Dermis blood vessel endothelial cell (primary cell): ENCODE data around the gene DMD. TPM values are rescaled to one million over a fixed set of nuclear protein-coding genes. Genes with fewer than 3 reads are reported as not detected.

Source experiments
- DNase-seq: peaks from one replicate; pipeline ENCODE4 v3.0.0; 2010
- total RNA-seq: library from RNA; depleted of rRNA; stranded (reverse); fragments of >200 nt; gene quantifications from 2 replicates; pipeline ENCODE4 v1.2.3, GENCODE V29; 2014

DMD gene
- total RNA-seq, 1 donor from 2014 or later, result 2.4 TPM

DNA sequence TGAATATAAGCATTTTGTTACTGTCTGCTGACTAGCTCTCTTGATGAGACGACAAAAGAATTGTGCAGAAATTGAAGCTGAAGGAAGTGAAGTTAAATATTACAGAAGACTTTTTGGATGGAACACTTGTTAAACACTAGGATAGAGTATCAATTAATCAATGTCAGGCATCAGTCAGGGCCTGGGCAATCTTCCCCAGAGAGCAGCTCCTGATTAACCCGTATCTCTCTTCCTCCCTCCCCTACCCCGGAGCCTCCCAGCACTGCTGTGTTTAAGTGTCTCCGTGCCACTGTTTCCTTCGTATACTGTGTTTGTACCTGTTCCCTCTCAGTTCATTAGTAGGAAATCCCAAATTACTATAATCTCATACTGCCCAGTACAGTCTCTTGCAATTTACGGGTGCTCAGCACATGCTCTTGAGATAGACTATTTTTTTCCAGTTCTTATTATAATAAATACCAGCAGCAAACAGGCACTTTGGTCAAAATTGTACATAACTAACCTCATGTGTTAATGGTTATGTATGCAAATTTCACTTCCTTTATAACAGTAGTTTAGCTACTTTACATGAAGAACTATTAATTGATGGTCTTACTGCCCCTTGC is 1373.8 kb downstream of the DMD start:
- DNase-seq, result no peak

DNA sequence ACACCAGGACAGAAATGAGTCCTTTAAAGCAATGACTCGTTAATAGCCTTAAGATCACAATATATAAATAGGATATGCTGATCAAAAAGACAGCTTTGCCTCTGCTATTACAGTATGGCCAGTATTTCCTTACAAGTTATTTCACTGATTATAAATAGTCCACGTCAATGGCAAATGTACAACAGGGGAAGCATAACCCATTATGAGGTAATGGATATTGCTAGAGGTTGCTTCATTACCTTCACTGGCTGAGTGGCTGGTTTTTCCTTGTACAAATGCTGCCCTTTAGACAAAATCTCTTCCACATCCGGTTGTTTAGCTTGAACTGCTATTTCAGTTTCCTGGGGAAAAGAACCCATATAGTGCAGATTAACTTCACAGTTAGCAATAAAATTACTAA is 1374.9 kb downstream of the DMD start:
- no peak for DNase-seq

DNA sequence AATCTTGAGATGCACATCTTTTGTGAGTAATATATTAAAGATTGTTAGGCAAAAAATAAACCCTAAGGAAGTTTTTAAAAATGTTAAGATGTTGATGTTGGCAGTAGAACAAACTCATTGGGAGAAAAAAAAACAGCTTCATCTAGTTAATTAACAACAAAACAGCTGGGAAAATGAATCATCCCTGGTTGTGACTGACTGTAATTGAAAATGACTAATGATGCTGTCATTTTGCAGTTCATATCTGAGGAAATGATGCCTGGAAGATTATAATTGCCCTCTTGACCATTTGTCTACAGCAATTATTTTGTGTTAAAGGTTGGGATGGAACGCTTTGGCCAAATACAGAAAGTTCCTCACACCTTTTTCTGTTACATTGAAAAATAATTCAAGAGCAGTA is 1379.1 kb downstream of the DMD start:
- no peak for DNase-seq

DNA sequence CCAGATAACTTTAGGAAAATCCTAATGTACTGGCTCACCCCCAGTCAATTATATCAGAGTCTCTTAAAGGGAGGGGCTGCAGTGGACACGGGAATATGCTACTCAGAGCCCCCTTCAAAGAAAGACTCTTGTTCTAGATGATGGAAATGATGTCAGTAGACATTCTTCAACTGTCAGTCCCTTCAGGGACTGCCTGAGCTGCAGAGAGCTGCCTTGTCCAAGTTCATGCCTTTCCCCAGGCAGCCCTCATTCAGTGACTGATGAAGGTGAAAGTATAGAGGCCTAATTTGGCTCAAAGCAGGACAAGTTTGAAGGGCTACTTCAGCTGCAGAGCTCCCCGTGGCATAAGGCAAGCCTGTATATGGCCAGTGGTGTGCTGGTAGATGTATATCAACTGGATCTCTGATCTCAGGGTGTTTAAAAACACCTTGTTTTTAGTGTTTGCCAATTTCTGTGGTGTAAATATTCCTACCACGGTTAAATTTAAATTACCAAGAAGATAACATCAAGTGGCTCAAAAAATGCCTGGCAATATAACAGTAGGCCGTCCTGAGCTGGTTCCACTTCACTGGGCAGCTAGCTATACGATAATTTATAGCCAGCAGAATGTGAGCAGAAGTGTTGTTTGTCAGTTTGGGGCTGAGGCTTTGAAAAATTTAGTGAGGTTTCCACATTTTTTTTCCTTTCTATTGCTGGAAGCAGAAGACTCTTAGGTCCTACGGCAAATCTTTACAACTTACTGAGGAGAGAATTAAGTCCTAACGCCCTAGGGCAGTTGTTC is 1390.7 kb downstream of the DMD start:
- no peak for DNase-seq

DNA sequence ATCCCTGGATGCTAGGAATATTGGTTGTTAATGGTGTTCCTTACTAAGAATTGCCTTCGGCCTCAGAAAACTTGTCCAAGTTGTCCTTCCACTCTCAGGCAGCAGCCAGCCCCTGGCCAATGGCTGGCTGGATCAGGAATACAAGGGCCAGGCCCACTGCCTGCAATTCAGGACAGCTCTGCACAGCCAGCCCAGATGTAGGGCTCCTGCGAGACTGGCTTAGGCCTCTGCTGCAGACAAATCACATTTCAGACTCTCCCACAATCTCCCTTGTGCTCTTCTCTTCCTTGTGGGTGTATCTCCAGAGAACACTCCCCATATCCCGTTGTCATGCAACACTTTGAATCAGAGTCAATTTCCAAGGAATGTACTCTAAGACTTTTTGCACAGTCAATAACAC is 1391.9 kb downstream of the DMD start:
- DNase-seq, result no peak

DNA sequence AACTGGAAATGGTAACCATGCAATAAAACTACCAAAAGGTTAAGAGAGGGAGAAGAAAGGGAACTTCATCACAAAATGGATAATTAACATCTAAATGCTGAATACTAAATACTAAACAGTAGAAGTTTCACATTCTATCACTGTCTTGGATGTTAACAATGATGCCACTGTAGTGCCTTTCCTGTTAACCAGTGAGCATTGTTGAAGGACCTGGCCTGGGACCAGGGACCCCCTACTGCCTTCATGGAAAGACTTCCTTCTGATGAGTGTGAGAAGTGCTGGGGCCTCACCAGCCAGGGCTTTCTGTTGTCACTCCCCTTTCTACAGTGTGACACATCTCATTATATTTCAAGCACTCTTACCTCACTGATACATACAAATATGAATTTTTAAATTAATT is 1400.2 kb downstream of the DMD start:
- DNase-seq, result no peak

DNA sequence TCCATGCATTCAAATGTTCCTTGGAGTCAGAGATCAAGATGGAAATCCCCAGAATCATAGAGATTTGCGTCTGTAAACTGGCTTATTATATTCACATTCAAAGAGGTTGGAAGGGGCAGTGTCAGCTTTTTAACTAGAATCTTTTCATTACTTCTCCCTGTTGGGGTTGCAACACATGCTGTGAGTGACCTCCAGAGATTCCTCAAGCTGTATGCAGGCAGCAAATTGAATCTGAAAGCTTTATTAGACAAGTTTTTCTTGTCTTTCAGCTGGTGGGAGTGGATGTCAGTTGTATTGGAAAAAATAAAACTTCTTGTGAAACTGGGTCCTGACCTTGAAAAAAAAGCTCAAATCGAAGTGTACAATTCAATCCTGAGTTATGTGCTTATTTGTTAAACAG is 1403.0 kb downstream of the DMD start:
- no peak for DNase-seq

DNA sequence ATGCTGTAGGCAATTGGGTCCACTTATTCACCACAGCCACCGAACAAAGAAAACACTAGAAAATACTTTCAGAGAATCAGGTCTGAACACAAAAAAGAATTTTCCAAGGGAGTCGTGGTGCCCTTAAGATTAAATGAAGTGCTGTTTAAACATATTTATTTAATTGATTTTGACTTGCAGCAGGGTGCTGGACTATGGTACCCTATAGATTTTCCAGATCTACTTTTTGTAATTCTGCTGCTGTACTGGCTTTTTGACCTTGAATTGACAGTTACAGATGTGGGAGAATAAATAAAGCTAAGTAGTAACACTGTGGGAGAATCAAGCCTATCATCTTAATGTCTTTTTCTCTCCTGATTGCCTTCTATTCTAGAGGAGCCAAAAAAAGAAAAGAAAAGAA is 1404.2 kb downstream of the DMD start:
- no peak for DNase-seq

DNA sequence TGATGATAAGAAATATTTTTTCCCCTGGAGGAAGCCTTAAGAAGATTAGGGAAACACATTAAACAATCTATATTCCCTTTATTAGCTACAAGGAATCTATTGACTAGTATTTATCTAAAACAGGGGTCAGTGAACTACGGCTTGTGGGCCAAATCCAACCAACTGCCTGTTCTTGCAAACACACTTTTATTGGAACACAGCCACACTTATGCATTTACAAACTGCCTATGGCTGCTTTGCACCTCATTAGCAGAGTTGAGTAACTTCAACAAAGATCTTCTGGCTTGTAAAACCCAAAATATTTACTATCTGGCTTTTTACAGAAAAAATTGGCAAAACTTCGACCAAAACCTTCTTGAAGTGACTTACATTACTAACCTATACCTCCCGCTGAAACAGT is 1405.6 kb downstream of the DMD start:
- no peak for DNase-seq

DNA sequence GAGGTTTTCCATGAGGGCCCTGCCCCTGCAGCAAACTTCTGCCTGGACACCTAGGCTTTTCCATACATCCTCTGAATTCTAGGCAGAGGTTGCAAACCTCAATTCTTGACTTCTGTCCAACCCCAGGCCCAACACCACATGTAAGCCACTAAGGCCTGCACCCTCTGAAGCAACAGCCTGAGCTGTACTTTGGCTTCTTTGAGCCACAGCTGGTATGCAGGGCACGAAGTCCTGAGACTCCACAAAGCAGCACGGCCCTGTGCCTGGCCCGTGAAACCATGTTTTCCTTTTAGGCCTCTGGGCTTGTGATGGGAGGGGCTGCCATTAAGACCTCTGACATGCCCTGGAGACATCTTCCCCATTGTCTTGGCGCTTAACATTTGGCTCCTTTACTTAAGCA is 1411.1 kb downstream of the DMD start:
- DNase-seq, result no peak

DNA sequence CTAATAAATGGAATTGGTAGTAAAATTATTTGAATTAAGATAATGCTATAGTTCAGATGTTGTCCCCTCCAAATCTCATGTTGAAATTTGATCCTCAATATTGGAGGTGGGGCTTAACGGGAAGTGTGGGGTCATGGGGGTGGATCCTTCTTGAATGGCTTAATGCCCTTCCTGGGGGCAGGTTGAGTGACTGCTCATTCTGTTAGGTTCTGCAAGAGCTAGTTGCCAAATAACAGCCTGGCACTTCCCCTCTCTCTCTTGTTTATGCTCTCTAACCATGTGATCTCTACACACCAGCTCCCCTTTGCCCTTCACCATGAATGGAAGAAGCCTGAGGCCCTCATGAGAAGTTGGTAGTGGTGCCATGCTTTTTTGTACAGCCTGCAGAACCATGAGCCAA is 1414.7 kb downstream of the DMD start:
- DNase-seq, result no peak

DNA sequence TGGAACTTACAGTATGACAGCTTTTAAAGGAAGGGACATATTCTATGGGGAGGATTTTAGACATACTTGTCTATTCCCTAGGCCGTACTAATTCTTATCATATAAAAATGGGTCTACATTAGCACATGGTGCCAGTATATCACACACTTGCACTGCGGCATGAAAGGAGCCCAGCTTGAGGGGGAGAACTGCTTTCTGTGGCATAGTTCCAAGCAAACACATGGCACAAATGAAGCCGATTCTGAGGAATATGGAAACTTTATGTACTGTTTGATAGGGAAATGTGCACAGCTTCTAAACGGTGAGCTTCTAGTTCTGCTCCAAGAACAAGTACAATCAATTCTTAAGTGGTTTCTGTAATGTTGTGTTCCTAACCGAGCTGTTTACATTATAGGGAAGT is 1463.9 kb downstream of the DMD start:
- DNase-seq, result no peak

DNA sequence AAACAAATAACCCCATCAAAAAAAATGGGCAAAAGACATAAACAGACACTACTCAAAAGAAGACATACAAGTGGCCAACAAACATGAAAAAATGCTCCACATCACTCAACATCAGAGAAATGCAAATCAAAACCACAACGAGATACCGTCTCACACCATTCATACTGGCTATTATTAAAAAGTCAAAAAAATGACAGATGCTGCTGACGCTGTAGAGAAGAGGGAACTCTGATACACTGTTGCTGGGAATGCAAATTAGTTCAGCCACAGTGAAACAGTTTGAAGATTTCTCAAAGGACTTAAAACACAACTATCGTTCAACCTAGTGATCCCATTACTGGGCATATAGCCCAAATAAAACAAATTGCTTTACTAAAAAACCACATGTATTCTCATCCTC is 1468.3 kb downstream of the DMD start:
- no peak for DNase-seq

DNA sequence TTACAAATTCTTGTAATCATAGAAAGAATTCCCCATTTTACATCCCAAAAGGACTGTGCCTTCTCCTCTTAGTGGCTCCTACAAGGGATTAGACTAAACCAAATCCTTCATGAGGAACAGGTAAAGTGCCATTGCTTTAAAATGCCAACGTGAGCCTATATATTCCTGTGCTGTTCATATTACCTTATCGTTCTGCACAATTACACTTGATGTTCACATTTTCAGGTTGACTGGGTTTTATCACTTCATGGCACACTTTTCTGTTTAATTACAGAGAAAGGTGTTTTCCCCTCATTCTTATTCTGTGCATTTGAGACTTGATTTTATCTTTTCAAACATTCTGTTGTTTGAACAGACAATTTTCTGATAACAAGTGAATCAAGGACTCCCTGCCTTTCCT is 1493.9 kb downstream of the DMD start:
- DNase-seq, result no peak

DNA sequence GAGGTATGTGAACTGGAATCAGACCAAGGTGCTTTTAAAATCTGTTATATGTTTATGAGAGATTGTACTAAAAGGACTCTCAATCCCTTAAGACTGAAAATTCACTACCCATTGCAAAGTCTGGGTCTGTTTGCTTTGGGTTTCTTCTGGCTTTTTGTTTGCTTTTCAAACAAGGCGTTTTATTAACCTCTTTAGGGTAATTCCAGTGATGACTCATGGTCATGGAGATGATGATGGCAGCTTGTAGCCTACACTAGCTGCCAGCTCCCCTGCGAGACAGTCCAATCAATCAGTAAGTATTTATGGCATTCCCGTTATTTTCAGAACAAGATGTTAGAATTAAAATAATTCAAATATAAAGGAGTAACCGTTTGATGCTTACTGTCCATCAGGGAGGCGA is 1495.7 kb downstream of the DMD start:
- DNase-seq, result no peak

DNA sequence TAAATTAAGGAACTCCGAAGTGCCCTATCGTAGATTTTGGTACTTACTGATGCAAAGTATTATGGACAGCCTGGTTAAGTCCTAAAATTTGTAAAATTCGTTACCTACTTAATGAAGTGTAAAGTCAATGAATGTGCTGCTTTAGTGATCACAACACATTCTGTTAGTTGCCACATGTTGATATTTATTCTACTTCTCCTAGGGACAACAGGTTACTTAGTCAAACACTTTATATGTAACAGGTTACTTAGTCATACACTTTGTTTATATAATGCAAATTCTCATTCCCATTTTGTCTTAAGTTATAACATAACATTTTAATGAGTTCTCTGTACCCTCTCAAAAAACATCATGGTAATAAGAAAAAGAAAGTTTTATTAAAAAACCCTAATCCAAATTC is 1496.6 kb downstream of the DMD start:
- no peak for DNase-seq

DNA sequence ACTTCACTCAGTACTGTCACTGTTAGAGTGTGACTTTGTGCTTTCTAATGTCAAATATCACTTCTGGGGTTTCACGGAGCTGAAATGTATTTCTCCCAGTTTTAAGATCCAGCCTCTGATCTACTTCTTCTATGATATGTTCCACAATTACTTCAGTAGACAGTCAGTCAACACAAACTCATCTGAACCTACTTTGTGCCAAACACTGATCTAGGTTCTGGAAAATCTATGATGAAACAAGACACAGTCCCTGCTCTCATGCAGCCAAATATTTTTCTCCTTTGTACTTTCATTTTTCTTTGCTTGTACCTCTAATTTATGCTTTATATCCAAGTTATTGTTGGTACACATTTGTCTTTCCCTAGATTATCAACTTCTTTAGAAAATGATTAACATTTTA is 1498.2 kb downstream of the DMD start:
- DNase-seq, result no peak

DNA sequence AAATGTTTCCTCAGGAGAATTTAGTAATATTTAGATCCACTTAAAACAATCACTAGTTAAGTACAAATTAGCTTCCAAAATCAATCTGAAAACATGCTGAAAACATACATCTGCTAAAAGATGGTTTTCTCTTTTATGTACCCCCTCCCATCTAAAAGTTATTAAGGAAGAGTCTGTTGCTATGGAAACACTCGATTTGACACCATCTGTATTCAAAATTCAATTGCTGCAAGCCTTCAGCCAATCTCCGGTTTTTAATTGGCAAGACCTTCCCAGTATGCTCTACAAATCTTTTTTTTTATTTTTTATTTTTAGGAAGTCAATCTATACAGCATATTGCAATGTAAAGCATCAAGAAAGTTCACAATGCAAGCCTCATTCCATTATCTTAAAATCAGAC is 1500.2 kb downstream of the DMD start:
- DNase-seq, result no peak

DNA sequence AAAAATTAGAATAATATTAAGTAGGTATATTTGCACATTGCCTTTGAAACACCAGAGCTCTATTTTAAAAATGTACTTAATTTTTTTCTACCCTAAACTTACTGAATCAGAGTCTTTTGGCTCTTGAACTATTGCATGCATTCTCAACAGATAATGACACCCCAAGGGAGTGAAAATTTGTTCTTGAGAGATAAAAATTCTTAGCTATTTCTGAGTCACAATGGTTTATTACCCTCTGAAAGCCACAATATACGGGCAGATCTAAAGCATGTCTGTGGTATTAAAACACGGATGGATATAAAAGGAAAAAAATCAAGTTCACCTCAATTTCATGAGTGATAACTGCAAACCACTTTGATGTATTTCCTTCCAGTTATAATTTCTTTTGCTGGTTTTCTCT is 1503.2 kb downstream of the DMD start:
- DNase-seq, result no peak

DNA sequence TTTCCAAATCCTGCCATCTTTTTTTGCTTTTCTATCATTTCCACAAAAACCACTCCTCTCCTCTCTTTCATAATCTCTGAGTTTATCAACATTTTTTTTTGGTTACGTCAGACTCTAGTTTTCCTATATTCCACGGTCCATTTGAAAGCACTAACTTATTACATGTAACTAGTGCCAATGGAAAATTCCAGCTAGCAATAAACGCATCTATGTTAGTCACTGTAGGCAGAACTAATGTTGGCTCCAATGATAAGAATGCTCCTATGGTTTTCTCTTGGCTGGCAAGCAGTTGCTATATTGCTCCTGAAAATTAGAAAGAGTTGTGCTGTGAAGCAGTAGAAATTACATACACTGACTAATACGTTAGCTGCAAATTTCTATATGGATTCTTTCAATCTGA is 1504.9 kb downstream of the DMD start:
- DNase-seq, result no peak

DNA sequence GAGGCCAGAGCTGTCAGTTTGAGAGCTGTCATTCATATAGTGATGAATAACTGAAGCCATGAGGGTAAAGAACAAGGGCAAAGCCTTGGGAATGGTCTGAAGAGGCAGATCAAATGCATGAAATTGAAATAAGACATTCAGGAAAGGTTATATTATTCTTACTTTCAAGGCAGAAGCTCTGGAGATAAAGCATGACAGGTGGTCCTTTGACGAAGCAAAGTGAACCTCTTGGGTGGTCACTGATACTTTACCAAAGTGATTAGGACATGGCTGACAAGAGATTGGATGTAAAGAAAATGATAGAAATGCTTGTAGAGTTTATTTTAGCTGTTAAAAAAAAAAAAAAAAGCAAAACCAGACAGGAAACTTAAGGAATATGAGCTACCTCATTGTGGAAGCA is 1505.5 kb downstream of the DMD start:
- no peak for DNase-seq

DNA sequence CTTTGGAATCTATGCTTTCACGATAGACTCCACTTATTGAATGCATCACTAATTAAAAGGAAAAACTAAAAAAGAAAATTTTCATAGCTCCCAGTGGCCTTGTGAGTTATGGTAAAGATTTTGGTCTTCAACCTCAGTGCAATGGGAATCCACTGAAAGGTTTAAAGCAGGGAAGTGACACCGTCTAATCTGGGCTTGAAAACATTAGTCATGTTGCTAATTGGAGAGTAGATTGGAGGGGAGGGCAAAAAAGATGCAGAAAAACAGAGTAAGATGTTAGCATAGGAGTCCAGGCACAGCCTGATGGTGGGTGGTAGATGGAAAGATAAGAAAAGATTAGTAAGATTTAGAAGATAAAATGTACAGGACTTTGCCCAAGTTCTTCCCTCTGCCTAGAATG is 1506.4 kb downstream of the DMD start:
- no peak for DNase-seq

DNA sequence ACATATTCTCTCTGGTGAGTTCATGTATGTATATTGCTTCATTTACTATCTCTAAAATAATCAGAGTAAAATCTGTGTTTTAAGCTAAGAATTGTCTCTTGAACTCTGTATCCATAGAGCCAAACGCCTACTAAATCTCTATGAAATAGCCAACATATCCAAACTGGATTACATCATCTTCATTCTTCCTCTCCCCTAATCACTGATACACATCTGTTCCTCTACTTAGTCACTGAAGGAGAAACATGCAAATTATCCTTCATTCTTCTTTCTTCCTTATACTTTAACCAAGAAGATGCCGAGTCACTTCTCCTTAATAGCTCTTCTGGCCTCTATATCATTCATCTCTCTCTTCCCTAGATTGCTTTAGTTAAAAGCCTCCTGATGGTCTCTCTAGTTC is 1509.1 kb downstream of the DMD start:
- no peak for DNase-seq

DNA sequence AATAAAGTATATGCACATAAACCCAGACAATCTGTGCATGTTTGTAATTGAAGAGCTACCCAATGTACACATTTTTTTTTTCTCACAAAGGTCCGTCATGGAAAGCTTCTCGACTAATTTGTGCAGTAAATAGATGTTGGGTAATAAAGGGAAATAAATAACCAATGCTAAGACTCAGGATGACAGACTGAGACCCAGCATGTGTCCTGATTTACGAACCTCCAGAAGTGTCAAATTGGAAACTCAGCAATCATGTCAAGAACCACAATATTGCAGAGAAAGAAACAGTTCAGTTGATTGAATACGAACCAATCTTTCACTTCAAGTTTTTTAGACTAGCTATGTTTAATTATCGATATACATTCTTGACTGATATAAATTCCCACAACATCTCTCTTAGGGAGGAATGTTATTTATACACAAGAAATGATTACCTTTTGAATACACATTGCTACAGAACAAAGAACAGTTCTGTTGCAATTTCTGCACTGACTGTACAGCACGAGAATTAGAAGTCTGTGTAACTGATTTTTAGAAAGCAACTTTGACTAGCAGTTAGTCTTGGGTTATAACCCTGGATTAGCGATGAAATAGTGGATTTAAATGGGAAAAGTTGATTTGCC is 1513.9 kb downstream of the DMD start:
- DNase-seq, result no peak

DNA sequence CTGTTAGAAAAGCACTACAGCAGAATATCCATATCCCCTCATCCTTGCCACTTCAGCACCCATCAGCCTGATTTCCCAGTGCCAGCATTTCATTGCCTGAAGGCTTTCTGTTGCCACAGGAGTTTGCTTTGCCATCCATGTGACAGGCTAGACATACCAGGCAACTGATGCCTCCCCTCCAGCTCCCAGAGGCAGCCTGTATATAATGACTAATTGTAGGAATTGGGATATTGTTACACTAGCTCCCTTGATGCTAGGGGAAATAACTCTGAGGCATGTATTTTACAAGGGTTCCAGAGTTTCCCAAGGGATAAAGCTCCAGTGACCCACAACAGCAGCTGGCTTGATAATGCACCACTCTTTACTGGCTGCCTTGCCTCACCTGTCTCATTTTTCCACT is 1531.5 kb downstream of the DMD start:
- no peak for DNase-seq
